Measurements from ENCODE around the gene TEX30. TPM values are rescaled to one million over a fixed set of nuclear protein-coding genes. Genes with fewer than 3 reads are reported as not detected.

The TEX30 gene
- polyA plus RNA-seq (2012; ENCODE audit: low read depth, missing spikeins), result 12.8 TPM

DNA sequence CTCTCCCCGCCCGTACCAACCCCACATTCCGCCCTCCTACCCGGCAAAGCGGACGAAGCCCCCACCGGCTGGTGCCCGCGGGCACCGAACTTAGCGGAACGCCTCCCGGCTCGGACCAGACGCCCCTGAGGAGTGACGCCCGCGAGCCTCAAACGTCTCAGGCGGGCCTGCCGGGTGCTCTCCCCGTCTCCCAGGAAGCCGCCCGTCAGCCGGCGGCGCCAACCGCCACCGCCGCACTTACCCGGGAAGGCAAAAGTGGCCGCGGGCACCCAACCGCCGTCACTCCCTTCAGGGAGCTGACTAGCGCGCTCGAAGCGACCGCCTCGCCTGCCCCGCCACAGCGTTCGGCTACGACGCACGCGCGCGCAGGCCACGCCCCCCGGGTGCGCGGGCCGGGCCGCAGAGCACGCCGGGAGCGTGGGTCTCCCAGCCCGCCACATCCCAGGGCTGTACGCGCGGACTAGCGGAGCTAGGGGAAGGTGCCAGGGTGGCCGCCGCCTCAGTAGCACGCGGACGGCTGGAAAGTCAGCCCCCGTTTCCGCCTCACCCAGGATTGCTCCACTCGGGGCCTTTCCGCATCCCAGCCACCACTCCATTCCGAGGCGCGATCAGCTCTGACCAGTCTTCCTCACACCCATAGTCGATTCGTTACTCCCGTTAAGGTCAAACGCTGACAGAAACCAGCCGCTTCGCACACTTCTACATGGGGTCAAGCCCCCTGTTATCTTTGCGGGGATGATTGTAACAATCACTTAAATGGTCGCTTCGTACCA, at the start of gene TEX30:
Gene TEX30 (minus strand): TSS at position 346 of the 773 bp plus-strand sequence. CDS start 3,760 bp downstream, outside the sequence.
- DNase-seq (ENCODE audit: insufficient read length, low spot score), result peak; percentile 87
- TF ChIP-seq SPI1 (IDR thresholded peaks at IDR 0.05; ENCODE audit: low read depth, low read length), result no peak
- peak; percentile 75 for TF ChIP-seq TAF1 (IDR thresholded peaks at IDR 0.05; ENCODE audit: low read depth, low read length)
- TF ChIP-seq PAX5 (IDR thresholded peaks at IDR 0.05; ENCODE audit: insufficient read depth, low read length, severe bottlenecking), result no peak
- peak; percentile 71; the same call in 1 of the 2 replicates for TF ChIP-seq POU2F2 (IDR thresholded peaks at IDR 0.05; ENCODE audit: low read depth, low read length)
- peak; percentile 94 for TF ChIP-seq POLR2AphosphoS5 (IDR thresholded peaks at IDR 0.05; ENCODE audit: low read depth, low read length)
- peak; percentile 95 for TF ChIP-seq POLR2A (IDR thresholded peaks at IDR 0.05; ENCODE audit: low read depth, low read length)
- FAIRE-seq, result peak; percentile 98

DNA sequence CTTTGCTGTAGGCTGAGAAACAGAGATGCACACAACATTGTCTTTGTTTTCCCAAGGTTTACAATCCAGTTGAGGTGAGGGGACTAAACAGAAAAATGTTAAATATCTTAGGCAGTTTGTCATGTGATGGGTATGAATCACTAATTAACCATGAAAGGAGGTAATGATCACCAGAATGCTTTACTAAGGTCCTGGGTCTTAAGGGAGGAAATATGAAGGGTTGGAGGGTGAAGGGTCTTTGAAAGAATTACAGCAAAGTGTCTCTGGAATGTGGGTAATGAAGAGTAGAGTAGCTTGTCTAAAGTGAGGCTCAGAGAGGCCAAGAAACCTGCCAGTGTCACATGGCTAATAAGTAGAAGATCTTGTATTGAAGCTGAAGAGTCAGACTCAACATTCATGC, 44.3 kb upstream of the TEX30 start:
- FAIRE-seq (no peak), DNase-seq (ENCODE audit: insufficient read length, low spot score) (no peak)
- TF ChIP-seq POU2F2 (IDR thresholded peaks at IDR 0.05; ENCODE audit: low read depth, low read length), result no peak
- no peak for TF ChIP-seq TAF1 (IDR thresholded peaks at IDR 0.05; ENCODE audit: low read depth, low read length)
- TF ChIP-seq POLR2AphosphoS5 (IDR thresholded peaks at IDR 0.05; ENCODE audit: low read depth, low read length), result no peak
- TF ChIP-seq PAX5 (IDR thresholded peaks at IDR 0.05; ENCODE audit: insufficient read depth, low read length, severe bottlenecking), result no peak
- TF ChIP-seq POLR2A (IDR thresholded peaks at IDR 0.05; ENCODE audit: low read depth, low read length), result no peak
- TF ChIP-seq SPI1 (IDR thresholded peaks at IDR 0.05; ENCODE audit: low read depth, low read length), result no peak

DNA sequence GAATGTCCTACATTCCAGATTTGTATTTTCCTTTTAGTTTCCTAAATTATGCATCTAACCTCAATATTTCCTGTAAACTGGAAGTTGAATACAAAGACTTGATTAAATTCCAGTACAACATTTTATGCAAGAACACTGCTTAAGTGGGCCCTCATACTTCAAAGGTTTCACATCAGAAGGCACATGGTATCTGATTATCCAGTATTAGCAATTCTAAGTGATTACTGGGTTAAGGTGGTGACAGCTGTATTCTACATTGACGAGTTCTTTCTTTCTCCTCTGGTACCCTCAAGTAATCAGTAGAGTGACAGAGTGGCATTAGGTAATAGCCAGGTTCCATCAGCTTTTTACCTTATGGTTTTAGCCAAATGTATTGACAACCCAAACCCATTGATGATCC, 43.7 kb upstream of the TEX30 start:
- TF ChIP-seq SPI1 (IDR thresholded peaks at IDR 0.05; ENCODE audit: low read depth, low read length) (no peak), PAX5 (IDR thresholded peaks at IDR 0.05; ENCODE audit: insufficient read depth, low read length, severe bottlenecking) (no peak), POLR2AphosphoS5 (IDR thresholded peaks at IDR 0.05; ENCODE audit: low read depth, low read length) (no peak), TAF1 (IDR thresholded peaks at IDR 0.05; ENCODE audit: low read depth, low read length) (no peak), POU2F2 (IDR thresholded peaks at IDR 0.05; ENCODE audit: low read depth, low read length) (no peak), POLR2A (IDR thresholded peaks at IDR 0.05; ENCODE audit: low read depth, low read length) (no peak)
- DNase-seq (ENCODE audit: insufficient read length, low spot score) (no peak), FAIRE-seq (no peak)

DNA sequence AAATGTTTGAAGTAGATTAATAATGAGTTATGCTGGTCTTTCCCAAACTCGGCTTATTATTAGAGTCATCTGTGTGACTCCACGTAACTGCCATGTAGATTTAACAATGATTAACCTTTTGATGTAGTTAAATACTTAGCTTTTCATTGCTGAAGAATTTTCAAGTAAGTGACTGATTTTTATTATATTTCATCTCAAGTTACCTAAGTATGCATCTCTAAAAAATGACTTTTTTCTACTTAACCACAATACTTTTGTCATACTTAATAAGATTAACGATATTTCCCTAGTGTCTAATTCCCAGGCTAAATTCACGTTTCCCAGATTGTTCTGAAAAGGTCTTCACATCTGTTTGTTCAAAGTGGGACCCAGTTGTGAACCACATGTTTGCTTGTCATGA, 43.1 kb upstream of the TEX30 start:
- no peak for TF ChIP-seq PAX5 (IDR thresholded peaks at IDR 0.05; ENCODE audit: insufficient read depth, low read length, severe bottlenecking)
- no peak for TF ChIP-seq SPI1 (IDR thresholded peaks at IDR 0.05; ENCODE audit: low read depth, low read length)
- no peak for TF ChIP-seq POLR2AphosphoS5 (IDR thresholded peaks at IDR 0.05; ENCODE audit: low read depth, low read length)
- TF ChIP-seq POU2F2 (IDR thresholded peaks at IDR 0.05; ENCODE audit: low read depth, low read length), result no peak
- no peak for TF ChIP-seq TAF1 (IDR thresholded peaks at IDR 0.05; ENCODE audit: low read depth, low read length)
- TF ChIP-seq POLR2A (IDR thresholded peaks at IDR 0.05; ENCODE audit: low read depth, low read length), result no peak
- DNase-seq (ENCODE audit: insufficient read length, low spot score) (no peak), FAIRE-seq (no peak)

DNA sequence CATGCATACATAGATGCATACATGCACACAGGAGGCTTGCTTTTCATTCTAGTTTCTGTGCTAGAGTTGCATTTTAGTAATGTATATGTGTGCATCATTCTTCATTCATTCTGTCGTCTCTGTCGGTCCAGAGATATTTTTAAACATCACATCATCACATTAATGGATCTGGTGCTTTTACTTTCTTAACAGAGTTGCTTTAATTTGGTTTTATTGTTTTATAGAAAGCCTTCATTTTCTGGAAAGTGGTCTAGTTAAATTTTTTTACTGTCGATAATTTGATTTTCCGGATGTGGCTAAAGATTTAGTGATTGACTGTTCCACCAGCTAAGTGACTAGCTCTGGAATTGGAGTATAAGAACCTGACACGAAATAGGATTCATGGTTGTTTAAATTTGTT, 42.2 kb upstream of the TEX30 start:
- FAIRE-seq (no peak), DNase-seq (ENCODE audit: insufficient read length, low spot score) (no peak)
- TF ChIP-seq POLR2AphosphoS5 (IDR thresholded peaks at IDR 0.05; ENCODE audit: low read depth, low read length) (no peak), TAF1 (IDR thresholded peaks at IDR 0.05; ENCODE audit: low read depth, low read length) (no peak), POLR2A (IDR thresholded peaks at IDR 0.05; ENCODE audit: low read depth, low read length) (no peak), SPI1 (IDR thresholded peaks at IDR 0.05; ENCODE audit: low read depth, low read length) (no peak), PAX5 (IDR thresholded peaks at IDR 0.05; ENCODE audit: insufficient read depth, low read length, severe bottlenecking) (no peak), POU2F2 (IDR thresholded peaks at IDR 0.05; ENCODE audit: low read depth, low read length) (no peak)

DNA sequence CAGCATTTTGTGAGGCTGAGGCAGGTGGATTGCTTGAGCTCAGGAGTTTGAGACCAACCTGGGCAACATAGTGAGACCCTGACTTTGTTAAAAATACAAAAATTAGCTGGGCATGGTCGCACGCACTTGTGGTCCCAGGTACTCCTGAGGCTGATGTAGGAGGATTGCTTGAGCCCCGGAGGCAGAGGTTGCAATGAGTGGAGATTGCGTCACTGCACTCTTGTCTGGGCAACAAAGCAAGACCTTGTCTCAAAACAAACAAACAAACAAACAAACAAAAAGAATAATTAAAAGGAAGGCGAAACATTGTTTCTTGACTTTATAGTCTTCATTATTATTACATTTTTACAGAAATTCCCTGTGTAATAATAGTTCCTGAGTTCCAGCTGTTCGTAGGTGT, 41.2 kb upstream of the TEX30 start:
- no peak for DNase-seq (ENCODE audit: insufficient read length, low spot score)
- no peak for FAIRE-seq
- TF ChIP-seq POLR2A (IDR thresholded peaks at IDR 0.05; ENCODE audit: low read depth, low read length) (no peak), POLR2AphosphoS5 (IDR thresholded peaks at IDR 0.05; ENCODE audit: low read depth, low read length) (no peak), PAX5 (IDR thresholded peaks at IDR 0.05; ENCODE audit: insufficient read depth, low read length, severe bottlenecking) (no peak), POU2F2 (IDR thresholded peaks at IDR 0.05; ENCODE audit: low read depth, low read length) (no peak), TAF1 (IDR thresholded peaks at IDR 0.05; ENCODE audit: low read depth, low read length) (no peak), SPI1 (IDR thresholded peaks at IDR 0.05; ENCODE audit: low read depth, low read length) (no peak)

DNA sequence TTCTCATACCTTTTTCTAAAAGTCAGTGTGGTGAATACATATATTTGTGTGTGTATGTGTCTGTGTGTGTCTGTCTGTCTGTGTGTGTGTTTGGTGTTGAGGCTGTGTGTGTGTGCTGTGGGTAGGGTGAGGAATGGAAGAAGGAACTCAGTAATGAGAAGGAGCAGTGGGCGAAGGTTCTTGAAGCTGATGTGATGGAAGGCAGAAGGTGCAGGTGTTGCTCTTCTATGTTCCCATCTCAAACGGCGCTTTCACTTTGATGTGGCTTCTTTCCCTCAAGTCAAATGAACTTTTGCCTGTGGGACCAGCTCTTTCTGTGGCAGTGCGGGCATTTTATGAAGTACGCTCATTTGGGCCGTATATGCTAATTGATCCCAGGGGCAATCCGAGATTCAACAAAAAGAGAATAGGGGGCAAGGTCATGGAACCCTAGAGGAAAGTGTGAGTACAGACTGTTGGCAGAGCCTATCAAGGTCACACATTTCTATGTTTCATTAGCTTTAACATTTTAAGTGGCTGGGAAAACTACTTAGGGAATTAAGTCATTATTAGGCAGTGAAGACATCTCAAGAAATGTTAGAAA, 40.5 kb upstream of the TEX30 start:
- no peak for TF ChIP-seq POLR2A (IDR thresholded peaks at IDR 0.05; ENCODE audit: low read depth, low read length)
- TF ChIP-seq POLR2AphosphoS5 (IDR thresholded peaks at IDR 0.05; ENCODE audit: low read depth, low read length), result no peak
- TF ChIP-seq SPI1 (IDR thresholded peaks at IDR 0.05; ENCODE audit: low read depth, low read length), result no peak
- TF ChIP-seq POU2F2 (IDR thresholded peaks at IDR 0.05; ENCODE audit: low read depth, low read length), result no peak
- no peak for TF ChIP-seq PAX5 (IDR thresholded peaks at IDR 0.05; ENCODE audit: insufficient read depth, low read length, severe bottlenecking)
- no peak for TF ChIP-seq TAF1 (IDR thresholded peaks at IDR 0.05; ENCODE audit: low read depth, low read length)
- DNase-seq (ENCODE audit: insufficient read length, low spot score) (no peak), FAIRE-seq (peak; percentile 56)

DNA sequence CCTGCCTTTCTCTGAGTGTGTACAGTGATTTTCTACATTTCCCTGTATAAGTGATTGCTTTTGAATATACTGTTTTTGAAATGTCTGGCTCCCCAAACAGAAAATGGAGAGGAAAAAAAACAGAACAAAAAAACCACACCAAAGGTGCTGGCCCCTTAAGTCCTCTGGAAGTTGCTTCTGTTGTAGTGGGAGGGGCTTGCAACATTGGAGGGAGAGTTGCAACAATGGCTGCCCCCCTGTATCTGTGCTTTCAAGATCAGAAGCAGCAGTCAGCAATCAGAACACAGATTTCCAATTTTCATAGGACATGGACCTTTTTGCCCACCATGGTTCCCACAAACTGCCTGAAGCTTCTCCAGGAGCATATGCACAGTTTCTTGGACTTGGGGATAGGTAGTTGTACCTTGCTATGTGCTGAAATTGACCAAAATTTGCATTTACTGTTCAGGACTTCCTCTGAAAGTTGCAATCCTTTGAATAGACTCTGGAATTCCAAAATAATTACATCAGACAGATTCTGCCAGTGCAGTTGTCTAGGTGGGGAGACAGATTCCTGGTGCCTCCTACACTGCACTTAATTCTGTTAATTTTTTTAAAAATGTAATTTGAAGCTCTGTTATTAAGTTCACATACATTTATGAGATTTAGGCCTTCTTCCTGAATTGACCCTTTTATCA, 39.2 kb upstream of the TEX30 start:
- no peak for FAIRE-seq
- no peak for DNase-seq (ENCODE audit: insufficient read length, low spot score)
- no peak for TF ChIP-seq POU2F2 (IDR thresholded peaks at IDR 0.05; ENCODE audit: low read depth, low read length)
- no peak for TF ChIP-seq PAX5 (IDR thresholded peaks at IDR 0.05; ENCODE audit: insufficient read depth, low read length, severe bottlenecking)
- TF ChIP-seq POLR2AphosphoS5 (IDR thresholded peaks at IDR 0.05; ENCODE audit: low read depth, low read length), result no peak
- TF ChIP-seq SPI1 (IDR thresholded peaks at IDR 0.05; ENCODE audit: low read depth, low read length), result no peak
- no peak for TF ChIP-seq TAF1 (IDR thresholded peaks at IDR 0.05; ENCODE audit: low read depth, low read length)
- TF ChIP-seq POLR2A (IDR thresholded peaks at IDR 0.05; ENCODE audit: low read depth, low read length), result no peak

DNA sequence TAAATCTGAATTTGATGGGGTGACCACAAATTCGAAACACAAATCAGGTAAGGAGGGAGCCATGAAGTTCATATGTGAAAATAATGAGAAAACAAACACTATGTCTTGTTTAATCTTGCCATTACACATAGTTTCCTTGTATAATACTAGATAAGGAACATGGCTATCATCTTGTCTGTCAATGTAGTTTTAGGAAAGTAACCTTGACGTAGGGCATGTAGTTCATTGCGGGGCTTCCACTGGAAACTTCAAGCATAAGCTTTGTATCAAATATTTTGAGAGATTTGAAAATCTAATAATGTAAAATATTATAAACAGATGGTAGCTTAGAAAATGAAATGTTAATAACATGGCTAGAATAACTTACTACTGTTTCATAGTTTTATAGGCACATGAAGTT, 34.1 kb upstream of the TEX30 start:
- DNase-seq (ENCODE audit: insufficient read length, low spot score) (no peak), FAIRE-seq (no peak)
- TF ChIP-seq TAF1 (IDR thresholded peaks at IDR 0.05; ENCODE audit: low read depth, low read length) (no peak), POU2F2 (IDR thresholded peaks at IDR 0.05; ENCODE audit: low read depth, low read length) (no peak), POLR2AphosphoS5 (IDR thresholded peaks at IDR 0.05; ENCODE audit: low read depth, low read length) (no peak), SPI1 (IDR thresholded peaks at IDR 0.05; ENCODE audit: low read depth, low read length) (no peak), PAX5 (IDR thresholded peaks at IDR 0.05; ENCODE audit: insufficient read depth, low read length, severe bottlenecking) (no peak), POLR2A (IDR thresholded peaks at IDR 0.05; ENCODE audit: low read depth, low read length) (no peak)
